GM18508 (cell line): ENCODE measurements around the gene ANKS1B.

Experiments used
- ATAC-seq: cut with Tn5 transposase; IDR thresholded peaks from one replicate; pipeline ENCODE4 v1.9.1; 2021; ENCODE audit warnings: moderate number of reproducible peaks; ENCODE audit not compliant: insufficient read depth, unreplicated experiment

Gene ANKS1B

GRCh38 chr12:98735821-98736220 is 1248.9 kb downstream of the ANKS1B start:
- ATAC-seq: no peak

GRCh38 chr12:98733667-98734350 is 1250.9 kb downstream of the ANKS1B start:
- no peak for ATAC-seq

GRCh38 chr12:98730412-98730811 is 1254.3 kb downstream of the ANKS1B start:
- no peak for ATAC-seq

GRCh38 chr12:98727196-98727595 is 1257.5 kb downstream of the ANKS1B start:
- no peak for ATAC-seq

- ATAC-seq: peak; percentile 89
Measured at GRCh38 chr12:98725476-98726247, 1259.1 kb downstream of the ANKS1B start.

GRCh38 chr12:98724384-98725155 is 1260.2 kb downstream of the ANKS1B start:
- no peak for ATAC-seq

- no peak for ATAC-seq
Measured at GRCh38 chr12:98721204-98721702, 1263.5 kb downstream of the ANKS1B start.

GRCh38 chr12:98719515-98720504 is 1264.9 kb downstream of the ANKS1B start:
- no peak for ATAC-seq

GRCh38 chr12:98714426-98714825 is 1270.3 kb downstream of the ANKS1B start:
- ATAC-seq: no peak

GRCh38 chr12:98709022-98709421 is 1275.7 kb downstream of the ANKS1B start:
- no peak for ATAC-seq

- ATAC-seq: no peak
Measured at GRCh38 chr12:98701166-98701565, 1283.6 kb downstream of the ANKS1B start.

- ATAC-seq: no peak
Measured at GRCh38 chr12:98699586-98699985, 1285.2 kb downstream of the ANKS1B start.

GRCh38 chr12:98698603-98699463 is 1285.9 kb downstream of the ANKS1B start:
- ATAC-seq: peak; percentile 87

- no peak for ATAC-seq
Measured at GRCh38 chr12:98697209-98697608, 1287.5 kb downstream of the ANKS1B start.

GRCh38 chr12:98696036-98696646 is 1288.6 kb downstream of the ANKS1B start:
- ATAC-seq: no peak

- no peak for ATAC-seq
Measured at GRCh38 chr12:98691351-98691750, 1293.4 kb downstream of the ANKS1B start.

- no peak for ATAC-seq
Measured at GRCh38 chr12:98686603-98687002, 1298.1 kb downstream of the ANKS1B start.
